Measurements from ENCODE around the gene CNOT3. TPM values are rescaled to one million over a fixed set of nuclear protein-coding genes. Genes with fewer than 3 reads are reported as not detected.

Gene CNOT3
- total and polyA plus RNA-seq, 2 of the 13 experiments (the other 11 are each of a cell fraction or from before 2014, with no cell fraction given) = 4.3 to 5.8 TPM

DNA sequence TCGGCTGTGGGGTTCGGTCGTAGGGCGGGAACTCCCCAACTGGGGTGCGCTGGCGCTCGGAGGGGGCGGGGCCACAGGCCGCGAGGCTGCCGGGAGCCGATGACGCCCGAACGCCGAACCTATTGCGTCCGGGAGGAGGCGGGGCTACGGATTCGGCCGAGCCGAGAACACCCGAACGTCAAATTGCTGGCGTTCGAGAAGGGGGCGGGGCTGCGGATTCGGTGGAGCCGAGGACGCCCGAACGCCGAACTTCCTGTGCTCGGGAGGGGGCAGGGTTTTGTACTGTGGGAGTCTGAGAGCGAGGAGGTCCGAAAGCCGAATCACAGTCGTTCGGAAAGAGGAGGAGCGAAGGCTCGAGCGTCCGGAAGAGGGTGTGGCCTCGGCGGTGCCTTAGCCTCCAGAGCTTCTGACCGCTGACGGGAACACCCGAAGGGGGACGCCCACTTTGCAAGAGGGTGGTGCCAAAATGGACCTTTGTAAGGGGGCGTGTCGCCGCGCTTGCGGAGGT, 53.0 kb downstream of the CNOT3 start (continued):
- peak; percentile 54; the same call in 1 of the 2 replicates for TF ChIP-seq CCDC6 (CRISPR knock-in tag; IDR thresholded peaks at IDR 0.05)
- TF ChIP-seq, protein P1, sequence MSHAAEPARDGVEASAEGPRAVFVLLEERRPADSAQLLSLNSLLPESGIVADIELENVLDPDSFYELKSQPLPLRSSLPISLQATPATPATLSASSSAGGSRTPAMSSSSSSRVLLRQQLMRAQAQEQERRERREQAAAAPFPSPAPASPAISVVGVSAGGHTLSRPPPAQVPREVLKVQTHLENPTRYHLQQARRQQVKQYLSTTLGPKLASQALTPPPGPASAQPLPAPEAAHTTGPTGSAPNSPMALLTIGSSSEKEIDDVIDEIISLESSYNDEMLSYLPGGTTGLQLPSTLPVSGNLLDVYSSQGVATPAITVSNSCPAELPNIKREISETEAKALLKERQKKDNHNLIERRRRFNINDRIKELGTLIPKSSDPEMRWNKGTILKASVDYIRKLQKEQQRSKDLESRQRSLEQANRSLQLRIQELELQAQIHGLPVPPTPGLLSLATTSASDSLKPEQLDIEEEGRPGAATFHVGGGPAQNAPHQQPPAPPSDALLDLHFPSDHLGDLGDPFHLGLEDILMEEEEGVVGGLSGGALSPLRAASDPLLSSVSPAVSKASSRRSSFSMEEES (CRISPR knock-in tag; IDR thresholded peaks at IDR 0.05) = no peak
- TF ChIP-seq ZNF747 (CRISPR knock-in tag; IDR thresholded peaks at IDR 0.05; ENCODE audit: borderline replicate concordance) = peak; percentile 1; the same call in 1 of the 2 replicates
- TF ChIP-seq GABPA (IDR thresholded peaks at IDR 0.05; ENCODE audit: low read depth, low read length) = peak; percentile 19; the same call in 1 of the 2 replicates
- peak; percentile 76 for TF ChIP-seq GABPA (CRISPR knock-in tag; IDR thresholded peaks at IDR 0.05; ENCODE audit: low read depth)
- TF ChIP-seq, protein P2, sequence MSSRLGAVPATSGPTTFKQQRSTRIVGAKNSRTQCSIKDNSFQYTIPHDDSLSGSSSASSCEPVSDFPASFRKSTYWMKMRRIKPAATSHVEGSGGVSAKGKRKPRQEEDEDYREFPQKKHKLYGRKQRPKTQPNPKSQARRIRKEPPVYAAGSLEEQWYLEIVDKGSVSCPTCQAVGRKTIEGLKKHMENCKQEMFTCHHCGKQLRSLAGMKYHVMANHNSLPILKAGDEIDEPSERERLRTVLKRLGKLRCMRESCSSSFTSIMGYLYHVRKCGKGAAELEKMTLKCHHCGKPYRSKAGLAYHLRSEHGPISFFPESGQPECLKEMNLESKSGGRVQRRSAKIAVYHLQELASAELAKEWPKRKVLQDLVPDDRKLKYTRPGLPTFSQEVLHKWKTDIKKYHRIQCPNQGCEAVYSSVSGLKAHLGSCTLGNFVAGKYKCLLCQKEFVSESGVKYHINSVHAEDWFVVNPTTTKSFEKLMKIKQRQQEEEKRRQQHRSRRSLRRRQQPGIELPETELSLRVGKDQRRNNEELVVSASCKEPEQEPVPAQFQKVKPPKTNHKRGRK (CRISPR knock-in tag; IDR thresholded peaks at IDR 0.05) = no peak
- TF ChIP-seq SP4 (CRISPR knock-in tag; IDR thresholded peaks at IDR 0.05) = peak; percentile 18; the same call in 1 of the 2 replicates
- TF ChIP-seq, protein P3, sequence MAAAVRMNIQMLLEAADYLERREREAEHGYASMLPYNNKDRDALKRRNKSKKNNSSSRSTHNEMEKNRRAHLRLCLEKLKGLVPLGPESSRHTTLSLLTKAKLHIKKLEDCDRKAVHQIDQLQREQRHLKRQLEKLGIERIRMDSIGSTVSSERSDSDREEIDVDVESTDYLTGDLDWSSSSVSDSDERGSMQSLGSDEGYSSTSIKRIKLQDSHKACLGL (CRISPR knock-in tag; IDR thresholded peaks at IDR 0.05) = no peak
- TF ChIP-seq PHF21A (CRISPR knock-in tag; IDR thresholded peaks at IDR 0.05) = peak; percentile 27; the same call in 1 of the 2 replicates
- 0 out of 2 replicates have a peak, but pooled peaks have one; percentile 14 for TF ChIP-seq ARNTL (CRISPR knock-in tag; IDR thresholded peaks at IDR 0.05)
- TF ChIP-seq MYC (CRISPR knock-in tag; IDR thresholded peaks at IDR 0.05; ENCODE audit: borderline replicate concordance) = peak; percentile 4; the same call in 1 of the 2 replicates
- TF ChIP-seq, protein P4, sequence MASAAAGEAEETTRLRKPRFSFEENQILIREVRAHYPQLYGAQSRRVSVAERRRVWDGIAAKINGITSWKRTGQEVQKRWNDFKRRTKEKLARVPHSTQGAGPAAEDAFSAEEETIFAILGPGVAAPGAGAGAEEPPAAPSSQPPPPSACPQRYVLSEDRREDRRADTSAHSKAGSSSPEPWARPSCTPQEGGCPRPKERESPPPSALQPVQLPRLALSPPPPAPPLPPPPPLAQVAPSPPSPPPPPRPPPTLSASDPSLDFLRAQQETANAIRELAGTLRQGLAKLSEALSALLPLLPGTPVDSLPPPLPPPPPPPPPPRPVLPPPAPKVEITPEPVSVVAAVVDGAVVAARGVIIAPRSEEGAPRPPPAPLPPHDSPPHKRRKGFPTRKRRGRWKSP (CRISPR knock-in tag; IDR thresholded peaks at IDR 0.05) = 0 out of 2 replicates have a peak, but pooled peaks have one; percentile 53
- TF ChIP-seq, protein P5, sequence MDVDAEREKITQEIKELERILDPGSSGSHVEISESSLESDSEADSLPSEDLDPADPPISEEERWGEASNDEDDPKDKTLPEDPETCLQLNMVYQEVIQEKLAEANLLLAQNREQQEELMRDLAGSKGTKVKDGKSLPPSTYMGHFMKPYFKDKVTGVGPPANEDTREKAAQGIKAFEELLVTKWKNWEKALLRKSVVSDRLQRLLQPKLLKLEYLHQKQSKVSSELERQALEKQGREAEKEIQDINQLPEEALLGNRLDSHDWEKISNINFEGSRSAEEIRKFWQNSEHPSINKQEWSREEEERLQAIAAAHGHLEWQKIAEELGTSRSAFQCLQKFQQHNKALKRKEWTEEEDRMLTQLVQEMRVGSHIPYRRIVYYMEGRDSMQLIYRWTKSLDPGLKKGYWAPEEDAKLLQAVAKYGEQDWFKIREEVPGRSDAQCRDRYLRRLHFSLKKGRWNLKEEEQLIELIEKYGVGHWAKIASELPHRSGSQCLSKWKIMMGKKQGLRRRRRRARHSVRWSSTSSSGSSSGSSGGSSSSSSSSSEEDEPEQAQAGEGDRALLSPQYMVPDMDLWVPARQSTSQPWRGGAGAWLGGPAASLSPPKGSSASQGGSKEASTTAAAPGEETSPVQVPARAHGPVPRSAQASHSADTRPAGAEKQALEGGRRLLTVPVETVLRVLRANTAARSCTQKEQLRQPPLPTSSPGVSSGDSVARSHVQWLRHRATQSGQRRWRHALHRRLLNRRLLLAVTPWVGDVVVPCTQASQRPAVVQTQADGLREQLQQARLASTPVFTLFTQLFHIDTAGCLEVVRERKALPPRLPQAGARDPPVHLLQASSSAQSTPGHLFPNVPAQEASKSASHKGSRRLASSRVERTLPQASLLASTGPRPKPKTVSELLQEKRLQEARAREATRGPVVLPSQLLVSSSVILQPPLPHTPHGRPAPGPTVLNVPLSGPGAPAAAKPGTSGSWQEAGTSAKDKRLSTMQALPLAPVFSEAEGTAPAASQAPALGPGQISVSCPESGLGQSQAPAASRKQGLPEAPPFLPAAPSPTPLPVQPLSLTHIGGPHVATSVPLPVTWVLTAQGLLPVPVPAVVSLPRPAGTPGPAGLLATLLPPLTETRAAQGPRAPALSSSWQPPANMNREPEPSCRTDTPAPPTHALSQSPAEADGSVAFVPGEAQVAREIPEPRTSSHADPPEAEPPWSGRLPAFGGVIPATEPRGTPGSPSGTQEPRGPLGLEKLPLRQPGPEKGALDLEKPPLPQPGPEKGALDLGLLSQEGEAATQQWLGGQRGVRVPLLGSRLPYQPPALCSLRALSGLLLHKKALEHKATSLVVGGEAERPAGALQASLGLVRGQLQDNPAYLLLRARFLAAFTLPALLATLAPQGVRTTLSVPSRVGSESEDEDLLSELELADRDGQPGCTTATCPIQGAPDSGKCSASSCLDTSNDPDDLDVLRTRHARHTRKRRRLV (CRISPR knock-in tag; IDR thresholded peaks at IDR 0.05) = peak; percentile 4; the same call in 1 of the 2 replicates
- TF ChIP-seq GABPB1 (CRISPR knock-in tag; IDR thresholded peaks at IDR 0.05) = peak; percentile 70; the same call in 1 of the 2 replicates
- peak; percentile 37; the same call in 1 of the 2 replicates for TF ChIP-seq PHF20 (CRISPR knock-in tag; IDR thresholded peaks at IDR 0.05)
- peak; percentile 53; the same call in 1 of the 2 replicates for TF ChIP-seq SPEN (CRISPR knock-in tag; IDR thresholded peaks at IDR 0.05; ENCODE audit: low read depth)
- TF ChIP-seq ZNF326 (CRISPR knock-in tag; IDR thresholded peaks at IDR 0.05; ENCODE audit: borderline replicate concordance) = no peak
- peak; percentile 81 for TF ChIP-seq ZNF143 (CRISPR knock-in tag; IDR thresholded peaks at IDR 0.05)
- TF ChIP-seq ZNF256 (CRISPR knock-in tag; conservative IDR thresholded peaks at IDR 0.05) = no peak
- 0 out of 2 replicates have a peak, but pooled peaks have one; percentile 36 for TF ChIP-seq REL (CRISPR knock-in tag; conservative IDR thresholded peaks at IDR 0.05)
- TF ChIP-seq MAFK (conservative IDR thresholded peaks at IDR 0.05 in 1 of 2, IDR thresholded peaks at IDR 0.05 in 1 of 2; ENCODE audit: low read length in 2 of 2) = no peak

All from HepG2 (cell line).